GM21576 (cell line): ENCODE measurements around the gene ZW10.
"Not testable (repeated sequence)": the region's sequence is repeated elsewhere in the genome, so short reads cannot be mapped to it uniquely, and the experiment has no call there.

ENCODE experiments used
- ATAC-seq: cut with Tn5 transposase; IDR thresholded peaks from one replicate; pipeline ENCODE4 v1.9.1; 2021; ENCODE audit warnings: mild to moderate bottlenecking, moderate library complexity; ENCODE audit not compliant: unreplicated experiment

The ZW10 gene, protein sequence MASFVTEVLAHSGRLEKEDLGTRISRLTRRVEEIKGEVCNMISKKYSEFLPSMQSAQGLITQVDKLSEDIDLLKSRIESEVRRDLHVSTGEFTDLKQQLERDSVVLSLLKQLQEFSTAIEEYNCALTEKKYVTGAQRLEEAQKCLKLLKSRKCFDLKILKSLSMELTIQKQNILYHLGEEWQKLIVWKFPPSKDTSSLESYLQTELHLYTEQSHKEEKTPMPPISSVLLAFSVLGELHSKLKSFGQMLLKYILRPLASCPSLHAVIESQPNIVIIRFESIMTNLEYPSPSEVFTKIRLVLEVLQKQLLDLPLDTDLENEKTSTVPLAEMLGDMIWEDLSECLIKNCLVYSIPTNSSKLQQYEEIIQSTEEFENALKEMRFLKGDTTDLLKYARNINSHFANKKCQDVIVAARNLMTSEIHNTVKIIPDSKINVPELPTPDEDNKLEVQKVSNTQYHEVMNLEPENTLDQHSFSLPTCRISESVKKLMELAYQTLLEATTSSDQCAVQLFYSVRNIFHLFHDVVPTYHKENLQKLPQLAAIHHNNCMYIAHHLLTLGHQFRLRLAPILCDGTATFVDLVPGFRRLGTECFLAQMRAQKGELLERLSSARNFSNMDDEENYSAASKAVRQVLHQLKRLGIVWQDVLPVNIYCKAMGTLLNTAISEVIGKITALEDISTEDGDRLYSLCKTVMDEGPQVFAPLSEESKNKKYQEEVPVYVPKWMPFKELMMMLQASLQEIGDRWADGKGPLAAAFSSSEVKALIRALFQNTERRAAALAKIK

DNA sequence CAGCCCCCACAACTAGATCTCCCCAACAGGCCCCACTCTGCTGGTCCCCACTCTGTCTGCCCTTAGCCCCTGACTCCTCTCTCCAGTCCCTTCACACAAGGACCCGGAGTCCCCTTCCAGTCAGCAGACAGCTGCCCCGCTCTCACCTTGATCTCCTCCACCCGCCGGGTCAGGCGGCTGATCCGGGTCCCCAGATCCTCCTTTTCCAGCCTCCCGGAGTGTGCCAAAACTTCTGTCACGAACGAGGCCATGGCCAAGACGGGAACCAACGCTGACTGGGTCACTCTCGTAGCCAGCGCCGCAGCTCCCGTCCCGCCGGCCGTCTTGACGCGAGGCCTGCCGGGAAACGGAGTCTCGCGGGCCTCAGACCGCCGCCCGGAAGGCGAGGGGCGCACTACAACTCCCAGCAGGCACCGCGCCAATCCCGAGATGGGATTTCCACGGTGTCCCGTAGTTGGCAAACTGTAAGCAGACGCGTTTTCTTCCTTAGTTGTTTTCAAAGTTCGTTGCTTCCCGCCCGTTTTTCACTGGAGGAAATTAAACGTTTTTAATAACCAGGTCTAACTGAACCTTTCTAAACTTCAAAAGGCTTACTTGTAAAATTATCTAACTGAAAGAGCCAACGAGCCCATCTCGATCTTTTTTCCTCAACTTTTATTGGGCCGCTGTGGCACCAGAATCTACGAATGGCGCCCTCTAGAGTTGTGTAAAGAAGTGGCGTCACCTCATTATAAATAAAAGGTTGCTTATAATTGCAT is at the start of gene ZW10:
ZW10 (minus strand) TSS at position 277 of the 758 bp plus-strand sequence; CDS start at position 251, 26 bp downstream.
- ATAC-seq, result peak; percentile 98

DNA sequence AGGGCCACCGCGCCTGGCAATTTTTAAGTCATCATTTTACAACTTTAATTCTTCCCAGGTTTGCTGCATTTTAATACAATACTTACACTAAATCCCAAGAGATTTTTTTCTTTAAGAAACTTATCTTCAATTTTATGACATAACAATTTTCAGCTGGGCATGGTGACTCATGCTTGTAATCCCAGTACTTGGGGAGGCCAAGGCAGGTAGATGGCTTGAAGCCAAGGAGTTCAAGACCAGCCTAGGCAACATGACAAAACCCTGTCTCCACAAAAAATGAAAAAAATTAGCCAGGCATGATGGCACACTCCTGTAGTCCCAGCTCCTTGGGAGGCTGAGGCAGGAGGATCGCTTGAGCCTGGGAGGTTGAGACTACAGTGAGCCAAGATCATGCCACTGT is 44.9 kb upstream of the ZW10 start:
- no peak for ATAC-seq

DNA sequence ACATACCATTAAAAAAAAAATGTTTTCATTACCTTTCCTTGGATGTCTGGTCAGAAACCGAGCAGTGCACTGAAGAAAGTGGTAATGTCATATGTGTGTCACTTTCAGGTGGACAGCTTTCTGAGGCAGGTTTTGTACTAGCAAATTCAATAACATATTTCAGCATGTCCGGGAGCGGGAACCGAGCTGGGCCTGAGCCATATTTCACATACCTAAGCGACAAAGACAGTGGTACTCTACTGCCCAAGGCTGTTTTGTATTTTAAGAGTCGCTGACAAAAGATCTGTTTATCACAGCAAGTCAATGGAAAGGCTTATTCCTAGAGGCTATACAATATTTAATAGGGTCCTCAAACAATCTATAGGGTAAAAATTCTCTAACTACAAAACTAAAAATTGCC is 44.1 kb upstream of the ZW10 start:
- no peak for ATAC-seq

DNA sequence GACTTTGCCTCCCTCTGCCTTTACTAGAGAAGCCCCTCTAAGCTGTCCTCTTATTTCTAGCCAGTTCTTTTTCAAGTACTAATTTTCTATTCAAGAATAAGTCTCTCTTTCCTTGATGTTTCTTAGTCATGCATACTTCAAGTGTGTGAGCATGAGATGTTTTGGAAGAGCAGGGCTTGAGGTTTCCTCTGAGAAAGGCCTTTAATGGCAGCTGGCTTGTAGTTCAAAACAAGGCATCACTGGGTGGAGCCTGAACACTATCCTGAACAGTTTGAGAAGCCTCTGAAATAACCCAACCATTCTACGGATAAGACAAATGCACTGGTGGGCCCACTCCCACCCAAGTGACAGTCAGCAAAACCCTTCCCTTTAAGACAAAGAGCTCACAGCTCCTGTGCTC is 43.7 kb upstream of the ZW10 start:
- no peak for ATAC-seq

DNA sequence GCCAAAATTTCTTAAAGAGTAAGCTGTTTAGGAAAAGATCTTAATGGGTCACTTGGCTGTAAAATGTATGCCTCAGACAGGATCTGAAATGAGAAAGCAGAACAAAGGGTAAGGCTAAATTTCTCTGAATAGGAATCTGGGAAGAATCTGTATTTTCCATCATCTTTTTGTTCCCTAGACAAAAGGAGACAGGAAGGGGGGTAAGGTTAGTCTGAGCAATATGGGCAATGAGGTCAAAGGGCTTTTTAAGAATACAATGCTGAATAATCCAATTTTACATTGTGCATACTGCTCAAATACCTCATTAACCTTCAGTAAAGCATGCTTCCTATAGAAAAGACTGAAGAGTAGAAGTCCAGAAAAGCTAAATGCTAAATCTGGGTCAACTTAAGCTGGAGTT is 40.7 kb upstream of the ZW10 start:
- no peak for ATAC-seq

DNA sequence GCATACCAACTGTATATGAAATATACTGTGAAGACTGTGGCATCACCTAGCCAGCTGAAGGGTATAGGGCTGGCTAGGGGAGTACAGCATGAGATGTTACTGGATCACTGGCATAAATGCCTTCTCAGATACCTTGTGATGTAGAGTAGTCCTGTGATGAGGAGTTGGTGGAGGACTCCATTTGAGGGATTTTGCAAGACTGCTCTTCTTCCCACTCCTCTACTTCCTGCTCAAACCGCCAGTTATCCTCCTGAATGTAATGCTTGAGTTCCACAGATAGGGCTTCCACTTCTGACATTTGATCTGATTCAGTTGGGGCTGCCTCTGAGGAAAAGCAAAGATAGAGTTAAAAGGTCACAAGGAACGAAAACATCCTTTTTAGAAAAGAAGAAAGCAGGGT is 35.4 kb upstream of the ZW10 start:
- ATAC-seq, result no peak

DNA sequence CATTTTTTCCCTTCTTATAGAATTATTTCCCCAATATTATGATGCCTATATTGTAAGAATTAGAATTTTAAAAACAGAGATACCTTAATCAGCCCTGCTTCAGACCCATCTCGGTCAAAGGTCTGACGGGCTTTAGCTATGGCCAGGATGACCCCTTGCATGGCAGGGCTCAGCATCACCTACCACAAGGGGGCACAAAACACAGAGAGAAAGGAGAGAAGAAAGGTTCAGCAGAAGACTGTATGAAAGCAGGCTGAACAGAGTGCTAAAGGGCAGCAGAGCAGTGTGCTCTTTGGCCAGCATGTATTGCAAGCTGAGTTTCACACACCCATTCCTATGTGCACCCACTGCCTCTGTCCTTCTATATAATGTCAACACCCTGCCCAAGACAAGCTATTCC is 32.9 kb upstream of the ZW10 start:
- ATAC-seq, result no peak

DNA sequence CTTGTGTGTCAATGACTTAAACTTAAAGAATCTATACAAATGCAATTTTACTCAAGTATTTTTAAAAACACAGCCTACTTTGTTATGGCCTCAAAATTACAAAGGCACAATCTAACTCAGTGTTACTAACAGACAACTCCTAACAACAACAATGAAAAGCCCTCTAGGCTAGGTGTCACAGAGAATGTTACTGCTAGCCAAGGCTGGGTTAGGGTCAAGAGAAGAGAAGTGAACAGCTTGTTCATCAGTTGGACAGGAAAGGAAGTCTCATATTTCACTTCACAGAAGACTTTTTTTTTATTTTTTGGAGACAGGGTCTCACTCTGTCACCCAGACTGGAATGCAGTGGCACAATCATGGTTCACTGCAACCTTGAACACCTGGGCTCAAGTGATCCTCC is 32.1 kb upstream of the ZW10 start:
- ATAC-seq, result no peak

DNA sequence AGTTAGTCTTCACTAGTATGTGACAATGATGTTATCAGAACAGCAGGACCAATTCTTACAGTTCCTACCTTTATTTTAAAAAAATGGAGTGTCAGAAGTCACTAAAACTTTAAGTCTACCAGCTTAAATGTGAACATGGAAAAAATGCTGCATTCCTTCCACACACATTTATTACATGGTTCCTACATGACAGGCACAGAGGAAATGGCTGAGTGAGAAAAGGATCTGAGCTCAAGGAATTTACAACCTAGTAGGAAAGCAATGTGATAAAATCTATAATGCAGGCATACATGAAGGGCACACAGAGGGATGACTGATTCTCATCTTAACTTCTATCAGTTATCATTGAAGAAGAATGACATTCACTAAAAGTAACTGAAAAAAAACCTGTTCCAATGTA is 29.1 kb upstream of the ZW10 start:
- ATAC-seq, result no peak

DNA sequence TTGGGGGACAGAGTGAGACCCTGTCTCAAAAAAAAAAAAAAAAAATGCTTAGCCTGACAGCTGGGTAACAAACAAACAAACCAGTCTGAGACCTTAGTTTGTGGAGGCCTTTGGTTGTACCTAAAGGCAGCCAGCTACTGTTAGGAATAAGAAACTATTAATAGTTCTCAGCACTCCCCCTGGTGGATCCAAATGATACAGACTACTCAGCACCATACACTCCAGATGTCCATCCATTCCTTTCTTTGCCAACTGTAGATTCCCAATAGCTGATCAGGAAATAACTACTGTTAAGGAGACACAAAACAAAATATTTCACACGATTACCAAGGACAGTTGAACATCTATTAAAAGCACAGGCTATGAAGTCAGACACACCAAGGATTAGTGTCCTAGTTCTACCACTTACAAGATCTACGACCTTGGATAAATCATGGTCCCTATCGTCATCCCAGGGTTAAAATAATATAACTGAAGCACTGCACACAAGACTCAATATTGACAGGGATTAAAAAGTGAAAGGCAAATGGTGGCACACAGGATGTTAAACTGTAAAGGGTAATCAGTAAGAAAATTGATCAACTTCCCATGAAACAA is 23.3 kb upstream of the ZW10 start:
- ATAC-seq, result peak; percentile 68

DNA sequence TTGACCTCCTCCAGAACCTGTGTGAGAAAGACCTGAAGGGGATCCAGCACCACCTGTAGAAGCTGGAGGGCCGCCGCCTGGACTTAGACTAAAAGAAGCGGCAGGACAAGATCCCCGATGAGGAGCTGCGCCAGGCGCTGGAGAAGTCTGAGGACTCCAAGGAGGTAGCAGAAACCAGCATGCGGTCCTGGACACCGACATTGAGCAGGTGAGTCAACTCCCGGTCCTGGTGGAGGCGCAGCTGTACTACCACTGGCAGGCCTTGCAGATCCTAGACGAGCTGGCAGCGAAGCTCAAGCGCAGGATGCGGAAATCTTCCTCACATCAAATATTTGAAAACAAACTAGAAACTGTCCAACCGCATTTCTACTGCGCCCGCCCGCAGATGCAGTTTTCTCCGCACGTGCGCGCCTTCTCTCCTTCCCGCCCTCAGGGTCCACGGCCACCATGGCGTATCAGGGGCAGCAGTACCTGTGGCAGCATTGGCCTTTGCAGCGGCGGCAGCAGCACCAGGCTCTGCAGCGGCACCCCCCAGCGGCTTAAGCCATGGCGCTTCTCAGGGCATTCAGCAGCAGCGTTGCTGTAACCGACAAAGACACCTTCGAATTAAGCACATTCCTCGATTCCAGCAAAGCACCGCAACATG is 16.3 kb upstream of the ZW10 start:
- ATAC-seq, result no peak

DNA sequence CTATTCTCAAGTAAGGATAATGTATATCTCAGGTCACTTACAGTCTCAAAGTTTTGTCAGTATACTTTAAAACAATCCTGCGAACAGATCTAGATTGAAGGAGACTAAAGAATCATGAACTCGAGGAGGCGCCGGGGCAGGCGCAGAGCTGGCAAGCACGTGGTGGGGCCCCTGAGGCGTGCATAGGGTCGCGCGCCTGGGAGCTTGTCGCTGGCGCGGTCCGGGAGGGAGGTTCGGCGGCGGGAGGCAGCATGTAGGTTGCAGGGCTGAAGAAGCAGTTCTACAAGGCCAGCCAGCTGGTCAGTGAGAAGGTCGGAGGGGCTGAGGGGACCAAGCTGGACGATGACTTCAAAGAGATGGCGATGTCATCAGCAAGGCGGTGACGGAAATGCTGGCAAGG is 15.5 kb upstream of the ZW10 start:
- ATAC-seq, result not testable (repeated sequence)

DNA sequence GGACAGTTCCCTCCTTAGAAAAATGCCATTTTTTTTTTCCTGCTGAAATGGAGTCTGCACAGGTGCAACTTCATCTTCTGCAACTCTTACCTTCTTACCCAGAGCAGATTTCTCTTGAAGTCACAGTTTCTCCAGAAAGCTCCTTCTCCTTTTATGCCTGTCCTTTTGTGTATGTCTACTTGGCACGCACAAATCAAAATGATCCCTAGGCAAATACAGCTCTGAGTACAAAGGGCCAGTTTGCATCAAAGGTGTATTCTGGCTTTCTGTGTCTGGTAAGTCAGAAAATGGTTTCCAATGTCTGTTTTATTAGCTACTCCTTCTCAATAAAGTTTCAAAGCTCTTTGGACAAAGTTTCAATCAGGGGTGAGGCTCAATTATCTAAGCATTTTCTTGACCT is 8.6 kb upstream of the ZW10 start:
- no peak for ATAC-seq

DNA sequence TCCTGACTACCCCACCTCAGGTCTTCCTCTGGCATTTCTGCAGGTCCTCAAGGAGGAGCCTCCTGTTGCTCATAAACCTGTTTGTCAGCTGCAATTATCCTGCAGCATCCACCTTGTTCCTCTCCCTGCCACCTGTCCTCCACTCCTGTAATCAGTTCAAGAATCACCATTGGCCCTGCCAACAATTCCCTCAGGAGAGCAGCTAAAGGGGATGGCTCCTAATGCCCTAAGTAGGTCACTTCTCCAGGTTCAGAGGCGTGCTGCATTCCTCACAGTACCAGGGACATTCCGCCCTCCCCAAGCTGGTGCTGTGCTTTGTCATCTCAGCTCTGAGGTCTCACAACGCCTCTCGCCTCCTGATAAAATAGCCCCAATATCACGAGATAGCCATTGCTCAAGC is 8.2 kb upstream of the ZW10 start:
- no peak for ATAC-seq

DNA sequence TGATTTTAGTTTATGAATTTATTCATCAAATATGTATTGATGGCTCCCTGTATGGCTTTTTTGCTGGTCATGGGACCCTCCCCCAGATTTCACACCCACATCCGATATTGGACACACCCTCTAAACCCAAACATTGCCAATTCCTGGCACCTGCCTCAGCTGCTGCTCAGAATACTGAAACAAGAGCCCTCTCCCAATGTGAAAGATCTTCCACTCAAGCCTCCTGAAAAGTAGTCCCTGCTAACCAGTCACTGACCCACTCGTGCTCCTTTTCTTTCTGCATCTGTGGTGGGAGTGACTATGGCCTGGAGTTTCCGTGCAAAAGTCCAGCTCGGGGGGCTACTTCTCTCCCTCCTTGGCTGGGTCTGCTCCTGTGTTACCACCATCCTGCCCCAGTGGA is 6.0 kb upstream of the ZW10 start, which contains the start of gene CLDN25:
CLDN25 (plus strand) TSS at position 301 of the 400 bp plus-strand sequence; CDS start at position 301, 0 bp downstream.
- no peak for ATAC-seq

DNA sequence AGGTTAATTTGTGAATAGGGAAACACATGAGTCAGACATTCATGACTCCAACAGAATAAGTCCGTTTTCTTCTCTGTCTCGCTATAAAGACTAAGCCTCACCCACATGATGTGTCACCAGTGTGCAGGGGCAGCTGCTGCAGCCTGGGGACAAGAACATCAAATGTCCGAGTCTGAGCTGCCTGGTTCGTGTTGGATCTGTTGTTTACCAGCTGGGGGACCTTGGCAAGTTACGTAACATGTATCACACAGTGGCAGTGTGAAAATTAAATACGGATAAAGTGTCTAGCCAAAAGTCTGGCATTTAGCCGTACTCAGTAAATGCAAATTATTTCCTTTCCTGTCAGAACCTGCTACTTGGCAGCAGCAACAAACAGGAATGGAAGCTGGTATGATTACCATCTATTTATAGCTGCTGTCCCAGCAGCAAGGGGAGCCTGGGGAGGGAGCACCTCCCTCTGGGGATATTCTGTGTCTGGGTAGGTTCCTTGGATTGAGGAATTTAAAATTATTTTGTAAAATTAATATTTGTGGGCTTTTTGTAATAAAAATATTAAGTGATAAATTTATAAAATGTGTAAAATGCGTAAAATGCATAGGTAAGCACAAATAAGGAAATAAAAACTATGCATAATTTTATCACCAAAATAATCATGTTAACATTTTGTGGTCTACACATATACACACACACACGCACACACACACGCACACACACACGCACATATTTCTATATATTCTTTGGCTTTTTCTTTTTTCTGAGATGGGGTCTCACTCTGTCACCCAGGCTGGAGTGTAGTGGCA is 4.8 kb upstream of the ZW10 start:
- ATAC-seq, result no peak

DNA sequence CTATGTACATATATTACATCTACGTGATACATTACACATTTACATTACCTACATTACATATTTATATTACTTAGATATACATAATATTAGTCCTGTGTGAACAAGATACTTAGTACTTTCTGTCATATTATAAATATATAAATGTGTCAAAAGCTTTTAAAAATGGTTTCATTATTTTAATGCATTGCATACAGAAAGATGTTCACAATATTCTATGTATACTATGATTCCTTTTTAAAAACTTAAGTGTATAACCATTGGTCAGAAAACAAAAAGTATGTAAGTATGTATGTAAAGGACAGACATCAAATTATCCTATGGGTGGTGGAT is 647 bp upstream of the ZW10 start:
- no peak for ATAC-seq

DNA sequence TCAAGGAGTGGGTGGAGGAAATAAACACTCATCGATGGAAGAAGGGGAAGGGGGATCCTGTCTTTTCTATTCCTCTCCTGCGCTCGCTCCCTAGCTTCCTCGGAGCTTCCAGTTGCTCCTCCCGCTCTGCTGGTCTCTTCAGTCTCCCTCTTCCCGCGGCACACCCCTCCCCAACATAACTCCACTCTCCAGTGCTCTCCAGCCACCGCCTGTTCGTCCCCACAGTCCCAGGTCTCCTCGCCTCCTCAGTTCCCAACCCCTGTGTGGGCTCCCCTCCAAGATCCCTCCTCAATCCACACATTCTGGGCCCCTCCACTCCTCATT is 438 bp downstream of the ZW10 start:
- ATAC-seq, result no peak

DNA sequence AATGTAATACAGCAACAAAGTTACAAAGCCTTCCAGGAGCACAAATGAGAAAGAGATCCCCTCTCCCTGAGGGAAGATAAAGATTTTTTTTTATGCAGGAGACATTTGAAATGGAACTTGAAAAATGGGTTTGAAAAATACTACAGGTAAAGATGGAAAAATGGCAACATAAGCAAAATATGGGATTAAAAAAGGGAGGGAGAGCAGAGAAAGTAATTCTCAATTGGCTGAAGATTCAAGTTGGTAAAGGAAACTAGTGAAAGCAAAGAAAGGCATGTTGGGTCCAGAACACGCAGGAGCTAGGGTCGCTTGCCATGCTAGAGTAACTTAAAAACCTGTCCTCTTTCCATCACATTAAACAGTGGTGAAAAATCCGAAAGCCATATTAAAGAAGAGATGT is 1.5 kb downstream of the ZW10 start:
- no peak for ATAC-seq
